ENCODE results near the gene ATP12A.

Gene ATP12A

GRCh38 chr13:24638096-24638495 is 42.1 kb upstream of the ATP12A start:
- TF ChIP-seq, protein P1, sequence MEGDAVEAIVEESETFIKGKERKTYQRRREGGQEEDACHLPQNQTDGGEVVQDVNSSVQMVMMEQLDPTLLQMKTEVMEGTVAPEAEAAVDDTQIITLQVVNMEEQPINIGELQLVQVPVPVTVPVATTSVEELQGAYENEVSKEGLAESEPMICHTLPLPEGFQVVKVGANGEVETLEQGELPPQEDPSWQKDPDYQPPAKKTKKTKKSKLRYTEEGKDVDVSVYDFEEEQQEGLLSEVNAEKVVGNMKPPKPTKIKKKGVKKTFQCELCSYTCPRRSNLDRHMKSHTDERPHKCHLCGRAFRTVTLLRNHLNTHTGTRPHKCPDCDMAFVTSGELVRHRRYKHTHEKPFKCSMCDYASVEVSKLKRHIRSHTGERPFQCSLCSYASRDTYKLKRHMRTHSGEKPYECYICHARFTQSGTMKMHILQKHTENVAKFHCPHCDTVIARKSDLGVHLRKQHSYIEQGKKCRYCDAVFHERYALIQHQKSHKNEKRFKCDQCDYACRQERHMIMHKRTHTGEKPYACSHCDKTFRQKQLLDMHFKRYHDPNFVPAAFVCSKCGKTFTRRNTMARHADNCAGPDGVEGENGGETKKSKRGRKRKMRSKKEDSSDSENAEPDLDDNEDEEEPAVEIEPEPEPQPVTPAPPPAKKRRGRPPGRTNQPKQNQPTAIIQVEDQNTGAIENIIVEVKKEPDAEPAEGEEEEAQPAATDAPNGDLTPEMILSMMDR (IDR thresholded peaks at IDR 0.05; ENCODE audit: unreplicated experiment in 3 of 3): no peak
- Mint-ChIP-seq H3K4me3 (no peak overlapping the region), H3K4me1 (peaks cover 8% of the 10 kb centered on the region), H3K27ac (no peak overlapping the region), H3K9me3 (no peaks in the 10 kb centered on the region), H3K36me3 (ENCODE audit: low read depth) (no peaks in the 10 kb centered on the region), H3K27me3 (ENCODE audit: low read depth) (no peaks in the 10 kb centered on the region)

DNA sequence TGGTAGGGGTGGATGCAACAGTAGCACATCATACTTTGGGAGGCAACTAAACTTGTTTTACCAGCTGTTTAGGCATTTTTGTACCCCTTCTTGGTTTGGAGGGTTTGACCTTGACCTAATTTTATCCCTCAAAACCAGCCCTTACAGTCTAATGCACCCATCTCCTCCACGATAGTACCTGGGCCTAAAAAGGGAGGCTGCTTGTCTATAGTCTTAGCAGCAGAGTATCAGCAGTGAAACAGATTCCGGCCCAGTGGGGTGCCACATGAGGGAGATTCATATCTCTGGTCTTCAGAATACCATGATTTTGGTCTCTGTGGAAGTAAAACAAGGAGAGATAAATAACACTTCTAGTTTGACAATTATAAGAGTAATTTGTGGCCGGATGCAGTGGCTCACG is 39.5 kb upstream of the ATP12A start:
- H3K27ac Mint-ChIP-seq: no peak overlapping the region
- TF ChIP-seq, protein P1 (IDR thresholded peaks at IDR 0.05; ENCODE audit: unreplicated experiment in 3 of 3): no peak
- H3K27me3 Mint-ChIP-seq (ENCODE audit: low read depth): no peaks in the 10 kb centered on the region
- no peak overlapping the region for H3K4me3 Mint-ChIP-seq
- H3K36me3 Mint-ChIP-seq (ENCODE audit: low read depth): no peaks in the 10 kb centered on the region
- peaks cover 18% of the 10 kb centered on the region for H3K4me1 Mint-ChIP-seq
- H3K9me3 Mint-ChIP-seq: no peaks in the 10 kb centered on the region

GRCh38 chr13:24642219-24642618 is 38.0 kb upstream of the ATP12A start:
- Mint-ChIP-seq H3K36me3 (ENCODE audit: low read depth) (no peaks in the 10 kb centered on the region), H3K27ac (no peak overlapping the region), H3K4me1 (peaks cover 23% of the 10 kb centered on the region), H3K4me3 (no peak overlapping the region), H3K27me3 (ENCODE audit: low read depth) (no peaks in the 10 kb centered on the region), H3K9me3 (peaks cover 4% of the 10 kb centered on the region)
- TF ChIP-seq, protein P1 (IDR thresholded peaks at IDR 0.05; ENCODE audit: unreplicated experiment in 3 of 3): no peak

- Mint-ChIP-seq H3K36me3 (ENCODE audit: low read depth) (no peaks in the 10 kb centered on the region), H3K27ac (peak overlapping the region; percentile 5 to 35 (median 6)), H3K4me1 (peaks cover 18% of the 10 kb centered on the region), H3K4me3 (no peak overlapping the region), H3K9me3 (peaks cover 4% of the 10 kb centered on the region), H3K27me3 (ENCODE audit: low read depth) (no peaks in the 10 kb centered on the region)
- TF ChIP-seq, protein P1 (IDR thresholded peaks at IDR 0.05; ENCODE audit: unreplicated experiment in 3 of 3): no peak
These were observed 36.2 kb upstream of the ATP12A start for GRCh38 chr13:24644036-24644435.

GRCh38 chr13:24648271-24648670 is 31.9 kb upstream of the ATP12A start:
- Mint-ChIP-seq H3K9me3 (peaks cover 4% of the 10 kb centered on the region), H3K4me3 (no peak overlapping the region), H3K36me3 (ENCODE audit: low read depth) (no peaks in the 10 kb centered on the region), H3K4me1 (peaks cover 31% of the 10 kb centered on the region), H3K27ac (no peak overlapping the region), H3K27me3 (ENCODE audit: low read depth) (peaks cover 8% of the 10 kb centered on the region)
- TF ChIP-seq, protein P1 (IDR thresholded peaks at IDR 0.05; ENCODE audit: unreplicated experiment in 3 of 3): no peak

DNA sequence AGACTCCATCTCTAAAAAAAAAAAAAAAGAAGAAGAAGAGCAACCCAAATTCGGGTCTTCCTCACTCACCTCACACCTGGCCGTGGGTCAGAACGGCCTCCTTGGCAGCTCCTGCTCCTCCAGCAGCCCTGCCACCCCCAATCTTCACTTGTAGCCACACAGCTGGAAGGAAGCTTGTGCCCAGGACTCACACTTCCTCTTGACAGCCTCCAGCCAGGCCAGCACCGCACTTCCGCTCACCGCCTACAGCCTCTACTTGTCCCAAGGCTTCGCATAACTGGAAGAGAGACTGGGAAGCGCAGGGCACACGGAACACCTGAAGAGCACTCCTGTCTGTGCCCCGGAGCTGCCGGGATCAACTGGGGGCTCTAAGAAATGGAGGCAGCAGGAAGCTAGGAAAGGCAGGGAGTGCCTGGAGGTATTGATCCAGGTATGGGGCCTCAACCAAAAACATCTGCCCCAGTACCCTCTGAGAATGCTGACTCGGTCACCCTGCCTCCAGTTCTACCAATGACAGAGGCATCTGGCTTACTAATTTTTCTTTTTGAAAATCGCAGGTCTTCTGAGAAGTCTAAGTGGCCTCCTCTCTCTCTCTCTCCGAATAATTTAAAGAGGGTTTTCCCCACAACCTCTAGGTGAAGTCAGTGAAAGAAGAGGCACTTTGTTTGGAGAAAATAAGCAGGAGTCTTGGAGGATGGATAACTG is 31.1 kb upstream of the ATP12A start:
- peaks cover 25% of the 10 kb centered on the region for H3K4me1 Mint-ChIP-seq
- TF ChIP-seq, protein P1 (IDR thresholded peaks at IDR 0.05; ENCODE audit: unreplicated experiment in 3 of 3): no peak

More for the DNA sequence above, 31.1 kb upstream of the ATP12A start:
- peaks cover 4% of the 10 kb centered on the region for H3K9me3 Mint-ChIP-seq
- peak overlapping the region; percentile 87 to 98 (median 97) for H3K27ac Mint-ChIP-seq
- H3K27me3 Mint-ChIP-seq (ENCODE audit: low read depth): peaks cover 8% of the 10 kb centered on the region
- no peaks in the 10 kb centered on the region for H3K36me3 Mint-ChIP-seq (ENCODE audit: low read depth)
- H3K4me3 Mint-ChIP-seq: no peak overlapping the region
